HepG2 (cell line): Measurements from ENCODE around the gene S100A8. TPM values are rescaled to one million over a fixed set of nuclear protein-coding genes. Genes with fewer than 3 reads are reported as not detected.

Experiments used
- ATAC-seq: fragments of 200-7000 bp; cut with Tn5 transposase; 3 replicates; pipeline ENCODE4 v1.9.1; 2020; ENCODE audit warnings: mild to moderate bottlenecking, moderate library complexity
- BruUV-seq: library from RNA; stranded (reverse); fragments of 400-500 nt; replicated peaks from 2 replicates; lab custom pipeline; 2021; lab: Mats Ljungman, UMichigan
- CTCF ChIA-PET: fragments of 300-600 bp; formaldehyde crosslinking; extraction: SDS; loops from one replicate; lab custom pipeline; 2021; ENCODE audit warnings: low total read pairs, inconsistent platforms, low intra/inter-chr PET ratio; lab: Yijun Ruan, JAX
- POLR2A ChIA-PET: fragments of 350-600 bp; sonication (Branson Sonifier 250); formaldehyde crosslinking; loops from one replicate; lab custom pipeline; 2020; ENCODE audit warnings: antibody characterized with exemption, inconsistent platforms; lab: Yijun Ruan, JAX
- DNase-seq: peaks from one replicate; pipeline ENCODE4 v3.0.0-alpha.2; 2015; ENCODE audit warnings: low spot score
- FAIRE-seq: peaks from 3 replicates; lab custom pipeline; 2011; peaks lifted over from hg19 to GRCh38; lab: Jason Lieb, UNC
- H2AFZ ChIP-seq: one replicate; pipeline ENCODE4 v1.6.1; 2011; ENCODE audit warnings: low read length, inconsistent platforms
- H3K27ac ChIP-seq: fragments of 300-600 bp; 3 replicates; pipeline ENCODE4 v1.8.0; 2011; ENCODE audit warnings: mixed run types, mild to moderate bottlenecking, mixed read lengths, low read length, inconsistent platforms; ENCODE audit not compliant: insufficient read depth; ENCODE audit errors: extremely low read length
- H3K27me3 ChIP-seq, 2 experiments: fragments of 200-600 bp in 1 of 2; 2 replicates in 1 of 2; 3 replicates in 1 of 2; pipeline versions ENCODE4 v1.6.0 to v1.8.0; 2011; ENCODE audit warnings: low read length in 2 of 2, mild to moderate bottlenecking in 2 of 2, moderate library complexity in 2 of 2, inconsistent platforms in 1 of 2; ENCODE audit not compliant: insufficient read depth in 2 of 2, control insufficient read depth in 1 of 2
- H3K36me3 ChIP-seq, 2 experiments: fragments of 200-600 bp in 1 of 2; replicated peaks in 1 of 2; 2 replicates in 1 of 2; 3 replicates in 1 of 2; pipeline versions ENCODE4 v1.5.1 to v1.8.0; 2011; ENCODE audit warnings: low read length in 2 of 2, inconsistent platforms in 1 of 2; ENCODE audit not compliant: insufficient read depth in 2 of 2, control insufficient read depth in 1 of 2
- H3K4me1 ChIP-seq: 2 replicates; pipeline ENCODE4 v1.5.1; 2012; ENCODE audit warnings: low read length, inconsistent platforms; ENCODE audit not compliant: insufficient read depth
- H3K4me2 ChIP-seq: 2 replicates; pipeline ENCODE4 v1.6.0; 2011; ENCODE audit warnings: low read depth, low read length, inconsistent platforms
- H3K4me3 ChIP-seq, 3 experiments: fragments of 200-600 bp in 1 of 3; sonication (generic), shearing (Covaris generic) in 1 of 3; replicated peaks in 1 of 3; 2 replicates each; pipeline ENCODE4 v1.5.1; 2011 to 2016; ENCODE audit warnings: low read length in 3 of 3, inconsistent platforms in 2 of 3, low read depth in 2 of 3, mild to moderate bottlenecking in 2 of 3, control low read depth in 1 of 3, mixed read lengths in 1 of 3; ENCODE audit not compliant: insufficient read depth in 1 of 3
- H3K79me2 ChIP-seq: one replicate; pipeline ENCODE4 v1.6.1; 2011; ENCODE audit warnings: low read length, inconsistent platforms; ENCODE audit not compliant: insufficient read depth
- H3K9ac ChIP-seq: 2 replicates; pipeline ENCODE4 v1.6.0; 2011; ENCODE audit warnings: mild to moderate bottlenecking, low read depth, low read length, inconsistent platforms; ENCODE audit not compliant: insufficient read depth
- H3K9me3 ChIP-seq: 2 replicates; pipeline ENCODE4 v1.5.1; 2012; ENCODE audit warnings: mild to moderate bottlenecking, low read length
- H4K20me1 ChIP-seq: 2 replicates; pipeline ENCODE4 v1.6.0; 2011; ENCODE audit warnings: inconsistent platforms, mild to moderate bottlenecking, low read length, moderate library complexity; ENCODE audit not compliant: insufficient read depth
- HNF4A ChIP-seq: sonication (generic); formaldehyde crosslinking; IDR thresholded peaks from 2 replicates; pipeline ENCODE4 v1.4.0; 2020; ENCODE audit warnings: missing genetic modification reagents
- KDM2A ChIP-seq: sonication (generic); formaldehyde crosslinking; IDR thresholded peaks from 2 replicates; pipeline ENCODE4 v1.4.0; 2020; ENCODE audit warnings: low read depth, missing genetic modification reagents, borderline replicate concordance
- KLF13 ChIP-seq: sonication (generic); formaldehyde crosslinking; IDR thresholded peaks from 2 replicates; pipeline ENCODE4 v1.4.0; 2020; ENCODE audit warnings: mild to moderate bottlenecking, missing genetic modification reagents
- MTF2 ChIP-seq: sonication (generic); formaldehyde crosslinking; IDR thresholded peaks from 2 replicates; pipeline ENCODE4 v1.5.0; 2020; ENCODE audit warnings: missing genetic modification reagents, borderline replicate concordance
- SMAD9 ChIP-seq: sonication (generic); formaldehyde crosslinking; IDR thresholded peaks from 2 replicates; pipeline ENCODE4 v1.5.1; 2020; ENCODE audit warnings: mild to moderate bottlenecking, missing genetic modification reagents
- TBX3 ChIP-seq: fragments of 450-650 bp; IDR thresholded peaks from 2 replicates; pipeline ENCODE4 v1.6.1; 2017; ENCODE audit warnings: antibody characterized with exemption, mild to moderate bottlenecking, inconsistent platforms, borderline replicate concordance
- ZNF790 ChIP-seq: sonication (generic); formaldehyde crosslinking; IDR thresholded peaks from 2 replicates; pipeline ENCODE4 v1.8.0; 2022; ENCODE audit warnings: missing genetic modification reagents, mild to moderate bottlenecking, borderline replicate concordance
- WGBS: methylation state at CpG from one replicate; pipeline ENCODE4 v1.1.6; 2017; ENCODE audit warnings: low lambda C conversion rate; 5-methylcytosine and 5-hydroxymethylcytosine counted together
- in situ Hi-C: cut with HindIII; loops from 2 replicates; pipeline ENCODE4 v1.10.0; 2017; ENCODE audit warnings: low pct_unique_long_range_greater_than_20kb; ENCODE audit not compliant: extremely low pct_ligation_motif_present
- intact Hi-C: fragments of 100-400 bp; cut with micrococcal nuclease; formaldehyde crosslinking; loops from one replicate; pipeline ENCODE4 v1.10.0; 2022; ENCODE audit not compliant: unreplicated experiment
- polyA plus RNA-seq, 8 experiments: library from polyadenylated mRNA; depleted of rRNA in 3 of 8; stranded (reverse) in 7 of 8; unstranded in 1 of 8; fragments of >200 nt; fragmentation: Illumina TruSeq in 4 of 8; extraction: Trizol in 4 of 8; gene quantifications; 2 replicates each; pipeline versions ENCODE4 v1.2.1 to v1.2.3, GENCODE V29; 2011 to 2016; ENCODE audit warnings: low read depth in 4 of 8, missing spikeins in 1 of 8, mixed read lengths in 1 of 8; ENCODE audit not compliant: insufficient read depth in 1 of 8
- total RNA-seq, 5 experiments: library from RNA; depleted of rRNA; stranded (reverse); fragments of >200 nt; fragmentation: Illumina TruSeq; extraction: Trizol; gene quantifications; 2 replicates each; pipeline ENCODE4 v1.2.3, GENCODE V29; 2016; ENCODE audit warnings: low read depth in 1 of 5
- TF ChIP-seq, protein P1 (sequence below): sonication (generic); formaldehyde crosslinking; IDR thresholded peaks from 2 replicates; pipeline ENCODE4 v1.5.0; 2020; ENCODE audit warnings: missing genetic modification reagents, mild to moderate bottlenecking, borderline replicate concordance

The S100A8 gene
- total and polyA plus RNA-seq, 2 of the 13 experiments (the other 11 are each of a cell fraction or from before 2014, with no cell fraction given): not detected

GRCh38 chr1:153396461-153396860 lies 5.6 kb upstream of the S100A8 start:
- Histone ChIP-seq H3K4me1 (no peaks in the 10 kb centered on the region), H3K4me2 (no peak overlapping the region), H3K79me2 (no peaks in the 10 kb centered on the region), H3K27me3 (peaks cover 1 to 53% of the 10 kb centered on the region in 2 experiments; a peak in 4 of 5 replicates), H3K4me3 (no peak overlapping the region), H3K9me3 (no peaks in the 10 kb centered on the region), H3K36me3 (no peaks in the 10 kb centered on the region), H2AFZ (no peak overlapping the region), H4K20me1 (no peaks in the 10 kb centered on the region), H3K27ac (no peak overlapping the region), H3K9ac (no peak overlapping the region)
- WGBS: 0% methylated on average over 3 of the region's 6 CpGs
- CTCF ChIA-PET: no interaction called here
- intact Hi-C loops (loop anchor here (10.0 kb wide), 2 partner anchors 62 to 1002 kb away; no protein-coding TSS in a partner anchor), in situ Hi-C loops (no loop called here)
- TF ChIP-seq HNF4A (CRISPR knock-in tag) (no peak), ZNF790 (CRISPR knock-in tag) (no peak), KLF13 (CRISPR knock-in tag) (no peak), KDM2A (CRISPR knock-in tag) (no peak), MTF2 (CRISPR knock-in tag) (no peak), SMAD9 (CRISPR knock-in tag) (no peak), TBX3 (no peak)
- TF ChIP-seq, protein P1, sequence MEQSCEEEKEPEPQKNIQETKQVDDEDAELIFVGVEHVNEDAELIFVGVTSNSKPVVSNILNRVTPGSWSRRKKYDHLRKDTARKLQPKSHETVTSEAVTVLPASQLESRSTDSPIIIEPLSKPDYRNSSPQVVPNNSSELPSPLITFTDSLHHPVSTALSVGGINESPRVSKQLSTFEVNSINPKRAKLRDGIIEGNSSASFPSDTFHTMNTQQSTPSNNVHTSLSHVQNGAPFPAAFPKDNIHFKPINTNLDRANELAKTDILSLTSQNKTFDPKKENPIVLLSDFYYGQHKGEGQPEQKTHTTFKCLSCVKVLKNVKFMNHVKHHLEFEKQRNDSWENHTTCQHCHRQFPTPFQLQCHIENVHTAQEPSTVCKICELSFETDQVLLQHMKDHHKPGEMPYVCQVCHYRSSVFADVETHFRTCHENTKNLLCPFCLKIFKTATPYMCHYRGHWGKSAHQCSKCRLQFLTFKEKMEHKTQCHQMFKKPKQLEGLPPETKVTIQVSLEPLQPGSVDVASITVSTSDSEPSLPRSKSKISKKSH: no peak
- POLR2A ChIA-PET: no interaction called here
- ATAC-seq: no peak
- FAIRE-seq: no peak
- DNase-seq: no peak
- no TSS peak for BruUV-seq
